Right lobe of liver (tissue), 6 donors: Measurements from ENCODE around the gene UQCR11. TPM values are rescaled to one million over a fixed set of nuclear protein-coding genes. Genes with fewer than 3 reads are reported as not detected.

Experiments
- ATAC-seq, 4 donors: fragments of 200-7000 bp; cut with Tn5 transposase; one replicate each; pipeline ENCODE4 v1.9.1; 2020; ENCODE audit warnings: mild to moderate bottlenecking in 4 of 4, moderate library complexity in 4 of 4
- DNase-seq, 3 donors: peaks; one replicate each; pipeline ENCODE4 v3.0.0-alpha.2; 2020
- H3K27ac ChIP-seq, 3 donors: fragments of 200-600 bp; one replicate each; pipeline ENCODE4 v1.8.0; 2022
- H3K27me3 ChIP-seq, 2 donors: fragments of 200-600 bp; one replicate each; pipeline ENCODE4 v1.8.0; 2022
- H3K36me3 ChIP-seq, 4 donors: fragments of 200-600 bp; sonication (generic) in 1 of 4; one replicate each; pipeline versions ENCODE4 v1.5.1 to v1.8.0; 2017 to 2022; ENCODE audit warnings: control low read depth in 1 of 4
- H3K4me1 ChIP-seq, 4 donors: fragments of 200-600 bp; sonication (generic) in 1 of 4; one replicate each; pipeline versions ENCODE4 v1.5.1 to v1.8.0; 2017 to 2022; ENCODE audit warnings: control low read depth in 1 of 4
- H3K4me3 ChIP-seq, 3 donors: fragments of 200-600 bp; one replicate each; pipeline ENCODE4 v1.8.0; 2022
- H3K9me3 ChIP-seq, 4 donors: fragments of 200-600 bp; sonication (generic) in 1 of 4; one replicate each; pipeline versions ENCODE4 v1.5.1 to v1.8.0; 2017 to 2022; ENCODE audit warnings: control low read depth in 1 of 4
- CTCF ChIP-seq, 4 donors: fragments of 200-600 bp in 3 of 4; fragments of 450-650 bp in 1 of 4; IDR thresholded peaks; one replicate each; pipeline versions ENCODE4 v1.5.1 to v1.8.0; 2016 to 2022; ENCODE audit warnings: antibody characterized with exemption in 4 of 4, mild to moderate bottlenecking in 2 of 4
- POLR2A ChIP-seq: fragments of 450-650 bp; IDR thresholded peaks from one replicate; pipeline ENCODE4 v1.6.1; 2017; ENCODE audit warnings: antibody characterized with exemption, mild to moderate bottlenecking
- WGBS: methylation state at CpG from one replicate; pipeline ENCODE4 v1.1.6; 2018; ENCODE audit warnings: low coverage, low lambda C conversion rate; ENCODE audit not compliant: insufficient coverage; ENCODE audit errors: missing lambda C conversion rate; 5-methylcytosine and 5-hydroxymethylcytosine counted together
- intact Hi-C, 2 donors: fragments of 100-400 bp; cut with DNase I; formaldehyde crosslinking; loops; one replicate each; pipeline versions ENCODE4 v1.11.2 to v1.14.1; 2022
- total RNA-seq, 6 experiments: library from RNA; depleted of rRNA in 2 of 6; stranded (reverse); fragments of >200 nt in 2 of 6; fragmentation: NEBNext Ultra II Directional in 3 of 6; extraction: Animal tissue kit (Norgen Biotek cat#: 25700) in 3 of 6; gene quantifications; one replicate each; pipeline versions ENCODE4 v1.1.0 to v1.2.4, GENCODE V29; 2016 to 2023
- donor health status: DM: no; HTN: yes; CAD: no.
- donor health status: DM: no; HTN: no; CAD: no.
- donor health status: DM: no; HTN: no; CAD: no.
- donor health status: DM: no; HTN: yes; CAD: no.
- donor health status: DM: no; HTN: yes; CAD: no.

The UQCR11 gene
- total RNA-seq, 6 experiments from 2014 or later: 59.6 to 202 (median 172) TPM

- WGBS: 0% methylated on average over 5 of the region's 108 CpGs
- Histone ChIP-seq H3K27ac (peak overlapping the region; percentile 26 to 65 (median 40)), H3K9me3 (no peaks in the 10 kb centered on the region), H3K4me1 (peaks cover 0 to 3% (median 0%) of the 10 kb centered on the region in 4 donors), H3K4me3 (peak overlapping the region; percentile 49 to 58 (median 56)), H3K36me3 (no peaks in the 10 kb centered on the region), H3K27me3 (no peaks in the 10 kb centered on the region)
- ATAC-seq (peak; percentile 13 to 40 (median 24)), DNase-seq (peak in 1 of 3 donors; percentile 50)
- intact Hi-C loops: no loop called here
- no peak for TF ChIP-seq CTCF (IDR thresholded peaks at IDR 0.05)
- no peak for TF ChIP-seq POLR2A
These were observed 38.0 kb downstream of the UQCR11 start for GRCh38 chr19:1567116-1567847.

GRCh38 chr19:1566392-1567115, 38.7 kb downstream of the UQCR11 start:
- peak in 1 of 3 donors; percentile 46 for DNase-seq
- 94% methylated on average over 7 of the region's 42 CpGs for WGBS
- no peaks in the 10 kb centered on the region for H3K36me3 ChIP-seq
- TF ChIP-seq POLR2A (peak; percentile 20), CTCF (IDR thresholded peaks at IDR 0.05) (no peak)
- no peaks in the 10 kb centered on the region for H3K27me3 ChIP-seq
- H3K9me3 ChIP-seq: no peaks in the 10 kb centered on the region
- H3K27ac ChIP-seq: peak overlapping the region; percentile 26 to 65 (median 40)
- intact Hi-C loops: no loop called here
- peaks cover 0 to 3% (median 0%) of the 10 kb centered on the region in 4 donors for H3K4me1 ChIP-seq
- ATAC-seq: peak; percentile 28 to 59 (median 34)
- H3K4me3 ChIP-seq: peak overlapping the region; percentile 49 to 58 (median 56)

- Histone ChIP-seq H3K27ac (no peak overlapping the region), H3K9me3 (no peaks in the 10 kb centered on the region), H3K4me1 (no peaks in the 10 kb centered on the region), H3K4me3 (no peak overlapping the region), H3K36me3 (no peaks in the 10 kb centered on the region), H3K27me3 (no peaks in the 10 kb centered on the region)
- 100% methylated on average over 1 of the region's 6 CpGs for WGBS
- TF ChIP-seq POLR2A (no peak), CTCF (IDR thresholded peaks at IDR 0.05) (no peak)
- ATAC-seq (no peak), DNase-seq (no peak)
- intact Hi-C loops: no loop called here
These were observed 42.0 kb downstream of the UQCR11 start for GRCh38 chr19:1563251-1563650.

GRCh38 chr19:1561236-1561842, 43.9 kb downstream of the UQCR11 start:
- Histone ChIP-seq H3K27me3 (no peaks in the 10 kb centered on the region), H3K4me1 (no peaks in the 10 kb centered on the region), H3K36me3 (no peaks in the 10 kb centered on the region), H3K27ac (no peak overlapping the region), H3K9me3 (no peaks in the 10 kb centered on the region), H3K4me3 (no peak overlapping the region)
- no peak for ATAC-seq
- TF ChIP-seq POLR2A (no peak), CTCF (IDR thresholded peaks at IDR 0.05) (no peak)
- intact Hi-C loops: no loop called here
- WGBS: 88% methylated on average over 3 of the region's 17 CpGs
- DNase-seq: no peak
